Activated CD8-positive, alpha-beta memory T cell treated with anti-CD3 and anti-CD28 coated beads, Interleukin-2, amount 50 U/mL, for 1 hour (primary cell): Measurements from ENCODE around the gene CDK14.

Source experiments
- DNase-seq: peaks from one replicate; pipeline ENCODE4 v3.0.0-alpha.2; 2020; ENCODE audit errors: extremely low read depth

The CDK14 gene

GRCh38 chr7:90595801-90596670 lies at the start of gene CDK14:
Gene CDK14 (plus strand): TSS chr7:90596321. CDS start chr7:90596628, 307 bp downstream.
- no peak for DNase-seq

- no peak for DNase-seq
Observed at GRCh38 chr7:90551036-90551435, 45.1 kb upstream of the CDK14 start.

GRCh38 chr7:90552521-90552920 lies 43.6 kb upstream of the CDK14 start:
- DNase-seq, result no peak

GRCh38 chr7:90560730-90561129 lies 35.4 kb upstream of the CDK14 start:
- no peak for DNase-seq

GRCh38 chr7:90563286-90563685 lies 32.8 kb upstream of the CDK14 start:
- no peak for DNase-seq

GRCh38 chr7:90564455-90564854 lies 31.7 kb upstream of the CDK14 start:
- no peak for DNase-seq

- no peak for DNase-seq
Observed at GRCh38 chr7:90568213-90568612, 27.9 kb upstream of the CDK14 start.

- DNase-seq, result no peak
Observed at GRCh38 chr7:90569368-90569767, 26.8 kb upstream of the CDK14 start.

- no peak for DNase-seq
Observed at GRCh38 chr7:90570373-90570959, 25.7 kb upstream of the CDK14 start.

- no peak for DNase-seq
Observed at GRCh38 chr7:90574146-90574819, 21.8 kb upstream of the CDK14 start.

- no peak for DNase-seq
Observed at GRCh38 chr7:90574820-90575187, 21.3 kb upstream of the CDK14 start.

GRCh38 chr7:90579181-90579688 lies 16.9 kb upstream of the CDK14 start:
- DNase-seq, result no peak

GRCh38 chr7:90580051-90580450 lies 16.1 kb upstream of the CDK14 start:
- no peak for DNase-seq

- no peak for DNase-seq
Observed at GRCh38 chr7:90582164-90582563, 14.0 kb upstream of the CDK14 start.

GRCh38 chr7:90584378-90584777 lies 11.7 kb upstream of the CDK14 start:
- no peak for DNase-seq

- DNase-seq, result no peak
Observed at GRCh38 chr7:90586091-90586490, 10.0 kb upstream of the CDK14 start.

GRCh38 chr7:90587766-90588165 lies 8.4 kb upstream of the CDK14 start:
- DNase-seq, result no peak

GRCh38 chr7:90592033-90592432 lies 4.1 kb upstream of the CDK14 start:
- no peak for DNase-seq

GRCh38 chr7:90593205-90593604 lies 2.9 kb upstream of the CDK14 start:
- DNase-seq, result no peak

- no peak for DNase-seq
Observed at GRCh38 chr7:90594751-90595317, 1.3 kb upstream of the CDK14 start.

GRCh38 chr7:90595342-90595800 lies 750 bp upstream of the CDK14 start:
- no peak for DNase-seq
